GM21367 (cell line): ENCODE data around the gene TIMP3.
"Not testable (repeated sequence)": the region's sequence is repeated elsewhere in the genome, so short reads cannot be mapped to it uniquely, and the experiment has no call there.

Source experiments
- ATAC-seq: cut with Tn5 transposase; IDR thresholded peaks from one replicate; pipeline ENCODE4 v1.9.1; 2021; ENCODE audit not compliant: unreplicated experiment

The TIMP3 gene

DNA sequence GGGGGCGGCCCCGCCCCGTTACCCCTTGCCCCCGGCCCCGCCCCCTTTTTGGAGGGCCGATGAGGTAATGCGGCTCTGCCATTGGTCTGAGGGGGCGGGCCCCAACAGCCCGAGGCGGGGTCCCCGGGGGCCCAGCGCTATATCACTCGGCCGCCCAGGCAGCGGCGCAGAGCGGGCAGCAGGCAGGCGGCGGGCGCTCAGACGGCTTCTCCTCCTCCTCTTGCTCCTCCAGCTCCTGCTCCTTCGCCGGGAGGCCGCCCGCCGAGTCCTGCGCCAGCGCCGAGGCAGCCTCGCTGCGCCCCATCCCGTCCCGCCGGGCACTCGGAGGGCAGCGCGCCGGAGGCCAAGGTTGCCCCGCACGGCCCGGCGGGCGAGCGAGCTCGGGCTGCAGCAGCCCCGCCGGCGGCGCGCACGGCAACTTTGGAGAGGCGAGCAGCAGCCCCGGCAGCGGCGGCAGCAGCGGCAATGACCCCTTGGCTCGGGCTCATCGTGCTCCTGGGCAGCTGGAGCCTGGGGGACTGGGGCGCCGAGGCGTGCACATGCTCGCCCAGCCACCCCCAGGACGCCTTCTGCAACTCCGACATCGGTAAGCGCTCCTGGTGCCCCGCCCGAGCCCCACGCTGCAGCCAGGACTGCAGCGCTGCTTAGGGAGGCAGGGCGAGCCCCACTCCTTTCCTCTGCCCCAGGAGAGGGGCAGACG, at the start of gene TIMP3:
Gene TIMP3, plus strand, starts transcription at position 169 of the 700 bp plus-strand sequence. Its CDS starts 297 bp downstream, at position 466.
- ATAC-seq, result no peak

DNA sequence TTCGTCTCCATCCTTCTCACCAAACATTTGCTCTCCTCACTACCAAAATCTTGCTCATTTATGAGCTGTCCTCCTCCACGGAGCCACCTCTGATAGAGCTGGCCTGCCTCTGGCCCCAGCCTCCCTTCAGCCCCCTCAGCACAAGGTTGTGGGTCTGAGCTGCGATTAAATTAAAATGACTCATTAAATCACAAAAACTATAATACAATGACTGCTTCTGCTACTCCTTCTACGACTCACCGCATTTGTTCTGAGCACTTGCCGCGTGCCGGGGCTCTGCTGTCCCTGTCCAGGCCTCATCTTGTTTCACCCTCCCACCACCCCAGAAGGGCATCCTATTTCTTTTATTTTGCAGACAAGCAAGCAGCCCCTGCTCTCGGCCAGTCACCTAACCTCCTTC, 49.2 kb upstream of the TIMP3 start:
- ATAC-seq, result no peak

DNA sequence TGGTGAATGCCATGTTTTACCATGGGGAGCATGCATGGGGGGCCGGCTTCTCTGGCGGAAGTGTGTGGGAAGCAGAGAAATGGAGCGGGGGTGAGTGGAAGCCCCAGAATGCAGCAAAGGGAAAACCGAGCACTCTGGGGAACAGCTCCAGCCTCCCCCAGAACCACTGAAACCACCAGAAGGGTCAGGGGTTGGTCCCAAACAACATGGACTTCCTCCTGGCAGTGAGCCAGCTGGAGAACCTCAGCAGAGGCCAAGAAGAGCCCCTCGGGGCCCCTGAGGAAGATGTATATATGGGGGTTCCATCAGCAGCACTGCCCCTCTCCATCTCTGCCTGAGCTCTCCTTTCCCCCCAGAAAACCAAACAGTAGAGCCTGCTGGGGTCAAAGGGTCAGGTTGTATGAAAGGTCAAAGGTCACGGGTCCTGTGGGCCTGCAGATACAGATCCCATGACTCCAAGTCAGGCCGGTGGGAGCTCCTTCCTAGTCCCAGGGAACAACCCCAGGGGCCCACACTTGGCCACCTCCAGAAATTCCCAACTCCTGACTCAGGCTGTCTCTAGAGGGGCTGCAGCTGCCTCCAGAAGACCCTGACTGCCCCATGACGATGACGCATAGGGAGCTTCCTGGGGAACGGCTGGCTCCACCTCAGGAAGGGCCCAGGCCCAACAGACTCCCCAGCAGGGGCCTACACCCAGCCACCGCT, 48.5 kb upstream of the TIMP3 start:
- ATAC-seq, result no peak

DNA sequence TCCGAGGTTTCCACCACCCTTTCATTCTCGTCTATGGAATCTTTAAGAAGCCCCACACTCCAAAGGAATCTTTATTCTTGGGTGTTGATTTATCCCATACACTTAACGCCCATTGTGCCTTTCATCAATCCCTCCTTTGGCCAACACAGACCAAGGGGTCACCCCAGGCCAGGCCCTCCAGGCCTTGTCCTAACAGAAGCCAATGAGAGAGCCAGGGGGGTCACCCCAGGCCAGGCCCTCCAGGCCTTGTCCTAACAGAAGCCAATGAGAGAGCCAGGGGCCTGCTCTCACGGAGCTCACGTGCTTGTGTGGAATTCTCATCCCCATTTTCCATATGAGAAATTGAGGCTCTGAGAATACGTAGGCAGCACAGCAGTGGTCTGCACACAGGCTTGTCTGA, 47.9 kb upstream of the TIMP3 start:
- no peak for ATAC-seq

DNA sequence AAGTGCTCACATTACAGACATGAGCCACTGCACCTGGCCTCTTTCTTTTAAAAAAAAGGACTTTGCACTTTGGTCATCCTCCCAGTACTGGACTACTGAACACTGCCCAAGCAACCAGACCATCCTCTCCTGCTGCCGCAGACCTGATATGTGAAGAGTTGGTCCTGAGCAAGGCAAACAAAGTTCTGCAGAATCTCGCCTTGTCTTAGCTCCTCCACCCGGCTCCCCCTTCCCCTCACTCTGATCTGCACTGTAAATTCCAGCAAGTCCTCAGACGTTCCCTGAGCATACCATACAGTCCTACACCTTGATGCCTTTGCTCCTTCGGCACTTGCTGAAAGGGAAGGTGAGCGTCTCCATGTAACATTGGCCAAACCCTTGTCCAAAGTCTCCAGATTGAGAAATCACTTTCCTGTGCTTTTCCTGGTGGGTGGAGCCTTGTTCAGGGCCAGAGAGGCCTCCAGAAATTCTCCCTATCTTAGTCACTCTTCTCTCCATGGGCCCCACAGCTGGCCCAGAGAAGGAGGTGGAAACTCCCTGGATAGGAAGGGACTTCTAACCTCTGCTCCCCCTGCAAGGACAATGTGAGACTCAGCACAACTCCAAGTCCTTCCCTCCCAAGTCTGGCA, 47.0 kb upstream of the TIMP3 start:
- ATAC-seq, result no peak

DNA sequence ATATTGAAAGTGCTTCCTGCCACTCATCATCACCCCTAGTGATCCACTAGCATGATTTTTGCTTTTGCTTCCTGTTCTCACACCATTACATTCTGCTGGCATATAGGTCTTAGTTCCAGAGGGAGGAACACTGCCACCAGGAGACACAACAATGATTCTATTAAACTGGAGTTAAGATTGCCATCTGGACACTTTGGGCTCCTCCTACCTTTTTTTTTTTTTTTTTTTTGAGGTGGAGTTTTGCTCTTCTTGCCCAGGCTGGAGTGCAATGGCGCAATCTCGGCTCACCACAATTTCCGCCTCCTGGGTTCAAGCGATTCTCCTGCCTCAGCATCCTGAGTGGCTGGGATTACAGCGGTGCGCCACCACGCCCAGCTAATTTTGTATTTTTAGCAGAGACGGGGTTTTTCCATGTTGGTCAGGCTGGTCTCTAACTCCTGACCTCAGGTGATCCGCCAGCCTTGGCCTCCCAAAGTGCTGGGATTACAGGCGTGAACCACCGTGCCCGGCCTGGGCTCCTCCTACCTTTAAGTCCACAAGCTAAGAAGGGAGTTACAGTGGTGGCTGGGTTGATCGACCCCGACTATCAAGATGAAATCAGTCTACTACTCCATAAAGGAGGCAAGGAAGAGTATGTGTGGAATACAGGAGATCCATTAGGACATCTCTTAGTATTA, 44.3 kb upstream of the TIMP3 start:
- not testable (repeated sequence) for ATAC-seq

DNA sequence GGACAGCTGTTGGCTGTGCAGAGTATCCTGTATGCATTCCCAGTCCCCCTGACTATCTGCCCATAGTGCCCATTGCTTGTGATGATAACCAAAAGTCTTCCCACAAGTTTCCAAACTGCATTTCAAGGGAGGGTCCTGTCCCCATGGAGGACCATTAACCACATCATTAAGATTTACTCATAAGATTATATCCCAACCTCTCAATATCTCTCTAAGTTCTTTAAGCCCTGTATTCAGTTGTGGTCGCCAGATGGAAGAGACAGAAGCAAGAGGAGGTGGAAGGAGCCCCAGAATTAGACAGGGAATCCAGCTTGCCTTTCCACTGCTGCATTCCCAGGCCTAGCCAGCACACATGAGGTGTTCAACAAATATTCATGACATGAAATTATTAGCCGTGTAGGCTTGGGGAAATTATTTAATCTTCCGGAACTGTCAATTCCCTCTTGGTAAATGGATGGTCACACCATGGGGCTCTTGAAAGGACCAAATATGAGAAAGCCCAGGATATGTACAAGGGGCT, 42.6 kb upstream of the TIMP3 start:
- no peak for ATAC-seq

DNA sequence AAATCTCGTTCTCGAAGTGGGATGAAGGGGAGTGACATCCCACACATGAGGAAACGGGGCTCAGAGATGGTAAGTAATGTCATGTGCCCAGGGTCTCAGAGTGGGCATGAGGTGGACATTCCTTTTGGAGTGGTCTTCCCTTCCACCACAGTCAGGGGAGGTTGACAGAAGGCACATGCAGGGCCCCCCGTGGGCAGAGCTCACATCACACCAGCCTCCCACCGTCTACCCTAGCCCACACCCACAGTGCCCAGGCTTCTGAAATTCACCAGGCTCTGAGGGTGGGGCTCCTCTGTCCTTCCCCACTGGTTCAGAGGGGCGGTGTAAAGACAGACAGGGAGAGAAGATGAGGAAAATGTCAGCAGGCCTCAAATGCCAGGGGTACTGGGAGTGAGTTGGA, 41.1 kb upstream of the TIMP3 start:
- ATAC-seq, result no peak

DNA sequence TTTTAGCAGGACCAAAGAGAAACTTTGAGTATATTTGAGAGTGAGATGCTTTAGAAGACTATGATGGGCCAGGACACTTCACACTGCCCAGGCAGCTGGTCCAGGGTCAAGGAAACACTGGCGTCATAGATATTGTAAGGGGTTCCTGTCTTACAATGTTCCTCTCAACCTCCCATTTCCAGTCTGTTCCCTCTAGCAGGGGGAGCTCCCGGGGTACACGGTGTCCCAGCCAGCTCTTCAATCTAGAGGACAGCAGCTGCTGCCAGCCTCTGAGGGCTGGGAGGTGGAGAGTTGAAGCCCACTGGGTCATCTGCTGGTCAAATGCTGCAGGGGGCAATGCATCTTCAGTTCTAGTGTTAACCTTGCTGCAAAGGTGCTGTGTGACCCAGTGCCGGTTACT, 40.7 kb upstream of the TIMP3 start:
- no peak for ATAC-seq

DNA sequence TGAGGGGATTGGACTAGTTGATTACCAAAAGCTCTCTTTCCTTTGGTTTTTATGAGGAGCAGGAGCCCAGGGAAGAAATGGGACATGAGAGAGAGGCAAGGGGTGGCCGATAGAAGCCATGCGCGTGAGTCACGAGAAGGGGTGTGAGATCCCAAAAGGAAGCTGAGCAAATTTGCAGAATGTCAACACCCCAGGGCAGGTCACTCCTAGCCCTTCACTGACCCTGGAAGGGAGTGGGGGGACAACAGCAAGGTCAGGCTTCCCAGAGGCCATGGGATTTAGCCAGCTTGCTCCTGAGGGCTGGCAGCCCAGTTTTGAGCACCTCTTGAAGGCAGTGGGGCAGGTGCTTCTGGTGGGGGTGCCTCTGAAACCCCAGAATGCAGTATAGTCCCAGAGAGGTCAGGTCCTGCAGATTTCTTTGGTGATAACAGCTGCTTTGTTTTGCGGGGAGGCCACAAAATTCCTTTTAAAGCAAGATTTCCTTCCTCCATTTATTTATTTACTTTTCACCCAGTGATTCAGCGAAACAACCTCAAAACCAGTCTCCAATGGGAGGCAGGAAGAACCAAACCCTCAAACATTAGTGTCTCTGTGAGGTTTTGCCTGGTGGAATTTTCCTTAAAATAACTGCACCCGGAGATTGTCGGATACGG, 40.1 kb upstream of the TIMP3 start:
- ATAC-seq, result no peak

DNA sequence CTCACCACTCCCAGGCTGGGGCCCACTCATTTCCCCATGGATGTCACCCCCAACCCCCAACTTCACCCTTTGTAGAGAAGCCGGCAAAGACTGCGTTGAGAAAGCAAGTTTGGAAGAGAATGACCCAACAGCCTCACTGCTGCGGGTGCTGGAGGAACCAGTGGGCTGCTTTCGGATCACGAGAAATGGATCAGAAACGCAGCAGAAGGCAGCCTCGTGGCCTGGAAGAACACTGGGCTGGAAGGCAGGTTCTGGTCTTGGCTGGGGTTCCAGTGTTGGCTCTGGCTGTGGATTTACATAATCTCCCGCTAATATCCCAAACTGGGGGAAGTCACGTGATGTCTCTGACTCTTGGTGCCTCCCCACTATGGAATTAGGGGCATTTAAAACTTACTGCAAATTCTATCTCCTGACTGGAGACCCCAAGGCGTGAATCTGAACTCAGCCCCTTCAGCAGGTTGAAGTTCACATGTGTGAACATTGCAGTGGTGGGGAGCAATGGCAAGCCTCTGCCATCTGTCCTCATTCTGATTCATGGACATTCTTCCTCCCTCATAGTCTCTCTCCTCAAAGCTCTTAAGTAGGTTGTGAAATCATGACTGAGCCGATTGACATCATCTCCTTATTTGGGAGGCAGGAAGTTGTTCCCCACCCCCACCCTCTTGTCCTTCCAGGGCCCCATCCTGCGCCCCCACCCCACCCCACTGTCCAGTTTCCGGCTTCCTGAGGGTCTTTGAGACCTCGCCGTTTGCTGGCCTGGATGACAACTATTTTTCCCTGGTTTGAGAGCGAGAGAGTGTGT, 37.0 kb upstream of the TIMP3 start:
- no peak for ATAC-seq

DNA sequence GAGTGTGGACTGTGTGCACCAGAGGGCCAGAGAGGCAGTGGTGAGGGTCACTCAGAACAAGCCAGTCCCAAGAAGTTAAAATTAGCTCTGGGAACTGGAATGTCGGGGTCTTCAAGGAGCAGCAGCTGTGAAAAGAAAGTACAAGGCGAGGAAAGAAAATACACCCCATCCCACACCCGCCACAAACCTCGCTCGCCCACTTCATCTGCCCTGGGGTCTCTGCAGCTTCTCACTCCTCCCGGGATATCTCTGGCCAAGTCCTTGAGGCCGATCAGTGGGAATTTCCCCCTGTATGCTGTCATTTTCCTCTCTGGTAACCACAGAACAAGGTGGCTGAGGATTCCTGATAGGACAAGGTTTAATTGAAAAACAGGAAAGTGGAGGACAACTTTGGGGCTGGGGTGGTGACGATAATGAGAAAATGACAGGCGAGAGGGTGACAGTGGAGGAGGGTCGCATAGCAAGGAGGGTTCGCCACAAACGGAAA, 36.3 kb upstream of the TIMP3 start:
- no peak for ATAC-seq

DNA sequence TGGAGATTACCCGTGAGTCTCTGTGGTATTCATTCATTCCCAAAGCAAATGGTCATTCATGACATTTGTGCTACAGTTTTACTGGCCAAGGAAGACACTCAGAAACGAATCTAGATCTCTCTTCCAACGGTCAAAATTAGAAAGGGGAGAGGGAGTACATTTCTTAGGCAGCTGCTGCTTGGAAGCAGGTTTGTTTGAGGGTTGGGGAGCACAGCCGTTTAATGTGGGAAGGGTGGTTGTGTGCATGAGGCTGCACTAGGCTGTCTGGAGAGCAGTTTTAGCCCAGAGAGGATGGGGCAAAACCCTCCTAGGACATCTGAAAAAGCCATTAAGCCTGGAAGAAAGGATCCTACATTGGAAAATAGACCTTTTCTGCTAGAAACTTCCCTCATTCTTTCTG, 29.7 kb upstream of the TIMP3 start:
- no peak for ATAC-seq

DNA sequence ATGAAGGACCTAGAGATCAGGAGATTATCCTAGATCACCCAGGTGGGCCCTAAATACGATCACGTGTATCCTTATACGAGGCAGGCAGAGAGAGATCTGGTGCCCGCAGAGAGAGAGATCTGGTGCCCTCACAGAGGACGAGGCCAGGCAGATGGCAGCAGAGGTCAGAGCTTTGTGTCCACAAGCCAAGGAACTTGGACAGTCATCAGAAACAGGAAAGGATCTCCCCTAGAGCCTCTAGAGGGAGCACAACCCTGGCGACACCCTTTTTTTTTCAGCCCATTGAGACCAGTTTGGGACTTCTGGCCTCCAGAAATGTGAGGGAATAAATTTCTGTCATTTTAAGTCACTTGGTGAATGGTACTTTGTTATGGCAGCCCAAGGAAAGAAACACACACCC, 25.5 kb upstream of the TIMP3 start:
- no peak for ATAC-seq

DNA sequence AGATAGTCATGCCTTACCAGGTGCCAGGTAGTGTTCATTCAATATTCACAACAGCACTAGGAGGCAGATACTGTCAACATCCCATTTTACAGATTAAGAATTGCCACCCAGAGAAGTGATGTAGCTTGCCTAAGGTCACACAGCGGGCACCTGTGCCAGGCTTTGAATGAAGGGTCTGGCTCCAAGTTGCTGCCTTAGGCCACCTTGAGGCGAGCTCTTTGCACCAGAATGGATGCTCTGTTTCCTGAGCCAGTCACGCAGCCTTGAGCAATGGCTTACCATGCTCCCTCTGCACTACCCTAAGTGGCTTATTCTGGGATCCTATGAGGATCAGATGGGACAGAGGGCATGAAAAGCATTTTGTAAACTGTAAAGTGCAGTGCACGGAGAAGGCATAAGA, 25.1 kb upstream of the TIMP3 start:
- ATAC-seq, result no peak

DNA sequence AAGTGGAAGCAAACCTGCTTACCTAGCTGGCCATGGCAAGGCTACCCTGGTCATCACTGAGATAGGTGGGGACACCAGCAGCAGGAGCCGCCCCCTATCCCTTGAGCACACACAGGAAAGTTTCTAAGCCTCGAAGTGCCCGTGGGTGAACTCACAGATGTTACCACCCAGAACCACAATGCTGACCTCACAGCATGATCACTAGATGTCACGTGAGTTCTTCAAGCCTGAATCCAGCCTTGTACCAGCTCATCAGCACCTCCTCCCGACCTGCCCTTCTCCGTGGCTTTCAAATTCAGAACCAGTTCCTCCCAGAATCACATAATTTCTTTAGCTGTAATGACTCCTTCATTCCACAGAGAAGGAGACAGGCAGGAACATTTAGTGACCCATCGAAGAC, 24.7 kb upstream of the TIMP3 start:
- no peak for ATAC-seq

DNA sequence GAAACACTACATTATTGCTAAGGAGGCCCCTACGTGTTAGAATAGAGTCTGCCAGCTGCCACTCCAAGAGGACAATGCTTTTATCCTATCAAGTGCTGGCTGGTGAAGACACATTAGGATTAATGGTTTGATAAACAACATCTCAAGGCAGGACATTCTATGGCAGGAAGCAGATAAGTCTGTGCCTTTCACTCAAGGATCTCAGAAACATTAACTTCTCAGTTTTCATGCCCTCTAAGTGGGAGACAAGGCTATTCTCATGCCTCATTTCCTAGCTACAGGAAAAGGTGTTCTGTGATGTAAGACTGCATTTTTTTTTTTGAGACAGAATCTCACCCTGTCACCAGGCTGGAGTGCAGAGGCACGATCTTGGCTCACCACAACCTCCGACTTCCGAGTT, 23.5 kb upstream of the TIMP3 start:
- ATAC-seq, result no peak

DNA sequence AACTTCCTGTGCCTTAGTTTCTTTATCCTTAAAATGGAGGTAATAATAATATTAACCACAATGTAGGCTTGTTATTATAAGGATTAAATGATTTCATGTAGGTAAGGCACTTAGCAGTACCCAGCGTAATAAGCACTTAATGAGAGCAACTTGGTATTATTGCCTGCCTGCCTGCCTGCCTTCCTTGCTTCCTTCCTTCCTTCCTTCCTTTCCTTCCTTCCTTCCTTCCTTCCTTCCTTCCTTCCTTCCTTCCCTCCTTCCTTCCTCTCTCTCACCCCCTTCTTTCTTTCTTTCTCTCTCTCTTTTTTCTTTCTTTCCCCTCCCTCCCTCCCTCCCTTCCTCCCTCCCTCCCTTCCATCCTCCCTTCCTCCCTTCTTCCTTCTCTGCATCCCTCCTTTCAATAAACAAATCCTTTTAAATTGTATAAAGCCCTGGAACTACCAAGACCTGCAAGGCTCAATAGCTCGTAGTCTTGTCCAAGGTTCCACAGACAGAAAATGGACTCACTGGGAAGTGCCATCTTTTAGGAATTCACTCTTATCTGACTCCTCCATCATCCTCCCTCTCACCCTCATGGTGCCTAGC, 20.7 kb upstream of the TIMP3 start:
- no peak for ATAC-seq

DNA sequence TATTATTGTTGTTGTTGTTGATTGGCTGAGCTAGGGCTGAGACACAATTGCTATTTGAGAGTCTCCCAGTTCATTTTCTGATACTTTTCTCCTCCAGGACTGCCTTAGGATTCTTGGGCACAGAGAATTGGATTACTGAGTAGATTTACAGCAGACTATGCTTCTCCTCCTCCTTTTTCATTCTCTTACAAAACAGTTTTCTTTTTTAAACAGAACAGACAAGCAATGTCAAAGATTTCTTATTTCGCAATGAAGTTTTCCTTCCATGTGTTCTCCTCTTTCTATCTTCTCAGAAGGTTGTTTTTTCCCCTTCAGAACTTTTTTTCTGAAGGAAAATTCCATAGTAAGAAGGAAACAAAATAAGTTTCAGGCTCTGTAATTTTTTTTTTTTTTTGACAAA, 19.8 kb upstream of the TIMP3 start:
- ATAC-seq, result no peak
